Measurements from ENCODE around the gene AKAP6. TPM values are rescaled to one million over a fixed set of nuclear protein-coding genes. Genes with fewer than 3 reads are reported as not detected.

Gene AKAP6
- total and polyA plus RNA-seq, 2 of the 8 experiments (the other 6 are each of a cell fraction or from before 2014, with no cell fraction given), result 0.09 to 0.89 TPM

- H3K36me3 ChIP-seq (ENCODE audit: control insufficient read depth in 2 of 4, insufficient read depth in 4 of 4, low read length in 3 of 4), result no peaks in the 10 kb centered on the region
- no peak overlapping the region for H3K23ac ChIP-seq (ENCODE audit: insufficient read length)
- 92% methylated on average over 3 of the region's 3 CpGs; no CpG with 5 or more reads in 1 of the 2 experiments for WGBS, 2 experiments (ENCODE audit: extremely low coverage in 1 of 2, insufficient coverage in 1 of 2, insufficient read length in 1 of 2, insufficient replicate concordance in 2 of 2, low coverage in 1 of 2, low lambda C conversion rate in 2 of 2, missing lambda C conversion rate in 1 of 2)
- H4K20me1 ChIP-seq (replicated peaks in 1 of 2; ENCODE audit: control insufficient read depth in 1 of 2, insufficient read depth in 2 of 2, low read length in 2 of 2), result no peaks in the 10 kb centered on the region
- DNase-seq (ENCODE audit: low read depth in 1 of 2, low spot score in 2 of 2) (no peak), FAIRE-seq (no peak)
- no peak overlapping the region for H4K5ac ChIP-seq (ENCODE audit: insufficient read length, low read depth, low read length)
- no peak overlapping the region for H2BK12ac ChIP-seq (ENCODE audit: low read depth, low read length)
- H2BK120ac ChIP-seq (replicated peaks; ENCODE audit: low read depth, low read length), result no peak overlapping the region
- no peaks in the 10 kb centered on the region for H3K79me2 ChIP-seq (ENCODE audit: control insufficient read depth in 1 of 2, insufficient read depth in 2 of 2, low read length in 2 of 2)
- H3K14ac ChIP-seq (ENCODE audit: insufficient read length), result no peak overlapping the region
- H3K4ac ChIP-seq (replicated peaks; ENCODE audit: insufficient read length, low read depth, low read length), result no peak overlapping the region
- no peak overlapping the region for H3K27ac ChIP-seq (ENCODE audit: low read depth, low read length)
- no peaks in the 10 kb centered on the region for H3K27me3 ChIP-seq (replicated peaks in 1 of 4; ENCODE audit: control insufficient read depth in 3 of 4, extremely low read depth in 1 of 4, insufficient read depth in 3 of 4, low read length in 3 of 4)
- H2BK20ac ChIP-seq (ENCODE audit: low read length), result no peak overlapping the region
- H3K56ac ChIP-seq (replicated peaks; ENCODE audit: insufficient read length, low read depth, low read length), result no peak overlapping the region
- ChIA-PET POLR2A (ENCODE audit: partially characterized antibody) (no interaction called here), CTCF (ENCODE audit: partially characterized antibody) (no interaction called here)
- no peaks in the 10 kb centered on the region for H3K9me3 ChIP-seq (ENCODE audit: insufficient read depth in 2 of 2, low read depth in 1 of 2, low read length in 1 of 2)
- H3K4me3 ChIP-seq (ENCODE audit: extremely low read depth in 1 of 4, insufficient read depth in 2 of 4, low read depth in 3 of 4, low read length in 4 of 4), result no peak overlapping the region
- no peak overlapping the region for H2BK5ac ChIP-seq (ENCODE audit: low read depth, low read length)
- H3K4me2 ChIP-seq (ENCODE audit: insufficient read depth in 1 of 2, low read depth in 2 of 2, low read length in 2 of 2), result no peak overlapping the region
- no peak overlapping the region for H4K8ac ChIP-seq (ENCODE audit: extremely low read depth, insufficient read depth, low read length)
- no peaks in the 10 kb centered on the region for H3K79me1 ChIP-seq (ENCODE audit: low read depth, low read length)
- H3K23me2 ChIP-seq (ENCODE audit: low read depth, low read length), result no peaks in the 10 kb centered on the region
- peak overlapping the region; percentile 95; the same call in 1 of the 2 replicates for H2AFZ ChIP-seq (ENCODE audit: low read length)
- no peak overlapping the region for H4K91ac ChIP-seq (replicated peaks; ENCODE audit: insufficient read length, low read length)
- H2BK15ac ChIP-seq (ENCODE audit: low read length), result no peak overlapping the region
- no peak overlapping the region for H2AK5ac ChIP-seq (ENCODE audit: low read depth, low read length)
- H3K18ac ChIP-seq (ENCODE audit: extremely low read depth, low read length), result no peak overlapping the region
- H3K9ac ChIP-seq (replicated peaks in 1 of 4; ENCODE audit: extremely low read depth in 1 of 4, low read depth in 3 of 4, low read length in 3 of 4), result no peak overlapping the region
- H3K4me1 ChIP-seq (replicated peaks in 1 of 4; ENCODE audit: control insufficient read depth in 3 of 4, insufficient read depth in 4 of 4, low read length in 3 of 4), result no peaks in the 10 kb centered on the region
- TF ChIP-seq, protein P1, sequence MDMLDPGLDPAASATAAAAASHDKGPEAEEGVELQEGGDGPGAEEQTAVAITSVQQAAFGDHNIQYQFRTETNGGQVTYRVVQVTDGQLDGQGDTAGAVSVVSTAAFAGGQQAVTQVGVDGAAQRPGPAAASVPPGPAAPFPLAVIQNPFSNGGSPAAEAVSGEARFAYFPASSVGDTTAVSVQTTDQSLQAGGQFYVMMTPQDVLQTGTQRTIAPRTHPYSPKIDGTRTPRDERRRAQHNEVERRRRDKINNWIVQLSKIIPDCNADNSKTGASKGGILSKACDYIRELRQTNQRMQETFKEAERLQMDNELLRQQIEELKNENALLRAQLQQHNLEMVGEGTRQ (IDR thresholded peaks at IDR 0.05; ENCODE audit: low read length), result no peak
- TF ChIP-seq SRF (IDR thresholded peaks at IDR 0.05; ENCODE audit: low read depth, low read length) (no peak), HDAC6 (IDR thresholded peaks at IDR 0.05; ENCODE audit: low read depth, low read length) (no peak), FOSL1 (IDR thresholded peaks at IDR 0.05; ENCODE audit: insufficient read depth, low read depth, low read length) (no peak), ATF3 (IDR thresholded peaks at IDR 0.05; ENCODE audit: insufficient read depth, low read depth, low read length) (no peak), ASH2L (IDR thresholded peaks at IDR 0.05; ENCODE audit: low read length) (no peak), TCF12 (IDR thresholded peaks at IDR 0.05; ENCODE audit: low read depth, low read length) (no peak), TEAD4 (IDR thresholded peaks at IDR 0.05; ENCODE audit: low read depth, low read length) (no peak), SP1 (IDR thresholded peaks at IDR 0.05; ENCODE audit: low read depth, low read length) (no peak), TAF7 (optimal IDR thresholded peaks at IDR 0.05; ENCODE audit: borderline replicate concordance, low read depth, low read length) (no peak), RXRA (IDR thresholded peaks at IDR 0.05; ENCODE audit: insufficient read depth, low read depth, low read length) (no peak), NANOG (IDR thresholded peaks at IDR 0.05; ENCODE audit: insufficient read depth, low read depth, low read length, poor library complexity, severe bottlenecking) (no peak), SIN3A (conservative IDR thresholded peaks at IDR 0.05 in 1 of 2, IDR thresholded peaks at IDR 0.05 in 1 of 2; ENCODE audit: low read depth in 1 of 2, low read length in 2 of 2) (no peak)
Observed at GRCh38 chr14:32656601-32657000, 327.5 kb downstream of the AKAP6 start.
